ENCODE results near the gene FBXL7. TPM values are rescaled to one million over a fixed set of nuclear protein-coding genes. Genes with fewer than 3 reads are reported as not detected.

Gene FBXL7
- total RNA-seq, 4 donors from 2014 or later, result 2.0 to 6.8 (median 3.9) TPM

DNA sequence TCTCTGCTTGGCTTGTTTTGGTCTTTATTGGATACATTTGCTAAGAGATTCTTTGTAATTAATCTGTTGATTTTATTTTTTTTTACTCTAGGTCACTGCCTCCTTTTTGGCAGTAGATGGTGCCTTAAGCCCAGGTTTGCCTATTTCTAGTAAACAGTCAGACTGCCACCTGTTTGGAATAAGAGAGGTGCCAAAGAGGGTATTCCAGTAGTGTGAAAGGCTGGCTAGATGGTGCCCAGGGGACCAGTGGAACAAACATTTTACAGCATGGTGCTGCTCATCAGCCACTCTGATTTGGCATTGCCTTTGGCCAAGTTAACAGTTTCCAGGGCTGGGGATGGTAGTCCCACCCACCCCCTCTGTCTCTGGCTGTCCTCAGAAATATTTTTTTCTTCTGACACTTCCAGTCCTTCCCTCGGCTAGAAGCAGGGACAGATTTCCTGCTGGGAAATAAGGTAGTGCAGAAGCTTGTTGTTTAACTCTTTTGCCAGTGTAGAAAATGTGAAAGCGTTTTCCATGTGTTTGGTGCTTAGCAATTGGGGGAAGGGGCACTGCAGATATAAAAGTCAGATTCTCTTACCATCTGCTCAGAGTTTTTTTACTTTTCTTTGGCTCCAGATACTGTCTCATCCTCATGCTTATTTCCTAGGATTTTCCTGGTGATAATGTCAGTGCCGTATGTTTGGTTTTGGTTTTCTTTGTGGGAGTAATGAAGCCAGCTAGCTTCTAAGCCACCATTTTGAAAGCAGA is 36.6 kb upstream of the FBXL7 start:
- intact Hi-C loops (cut with DNase I; ENCODE audit: low total_unique reads), result no loop called here

GRCh38 chr5:15472116-15472515 is 27.9 kb upstream of the FBXL7 start:
- H3K4me3 ChIP-seq (ENCODE audit: low read depth, poor library complexity, severe bottlenecking), result no peak overlapping the region
- 95 to 98% methylated on average over 8 of the region's 8 CpGs for WGBS, 2 donors
- TF ChIP-seq POLR2A (IDR thresholded peaks at IDR 0.05) (no peak), CTCF (IDR thresholded peaks at IDR 0.05) (no peak)
- intact Hi-C loops (cut with DNase I; ENCODE audit: low total_unique reads), result no loop called here
- no peak for DNase-seq (ENCODE audit: low spot score in 2 of 2)

More for the DNA sequence above, 36.6 kb upstream of the FBXL7 start:
- DNase-seq (ENCODE audit: low spot score in 2 of 2), result no peak
- TF ChIP-seq POLR2A (IDR thresholded peaks at IDR 0.05), result no peak
- no peak for TF ChIP-seq CTCF (IDR thresholded peaks at IDR 0.05)
- 61 to 68% methylated on average over 3 of the region's 3 CpGs for WGBS, 2 donors
- no peak overlapping the region for H3K4me3 ChIP-seq (ENCODE audit: low read depth, poor library complexity, severe bottlenecking)

GRCh38 chr5:15474143-15474719 is 25.7 kb upstream of the FBXL7 start:
- H3K4me3 ChIP-seq (ENCODE audit: low read depth, poor library complexity, severe bottlenecking), result no peak overlapping the region
- TF ChIP-seq CTCF (IDR thresholded peaks at IDR 0.05), result no peak
- intact Hi-C loops (cut with DNase I; ENCODE audit: low total_unique reads), result no loop called here
- no peak for DNase-seq (ENCODE audit: low spot score in 2 of 2)

DNA sequence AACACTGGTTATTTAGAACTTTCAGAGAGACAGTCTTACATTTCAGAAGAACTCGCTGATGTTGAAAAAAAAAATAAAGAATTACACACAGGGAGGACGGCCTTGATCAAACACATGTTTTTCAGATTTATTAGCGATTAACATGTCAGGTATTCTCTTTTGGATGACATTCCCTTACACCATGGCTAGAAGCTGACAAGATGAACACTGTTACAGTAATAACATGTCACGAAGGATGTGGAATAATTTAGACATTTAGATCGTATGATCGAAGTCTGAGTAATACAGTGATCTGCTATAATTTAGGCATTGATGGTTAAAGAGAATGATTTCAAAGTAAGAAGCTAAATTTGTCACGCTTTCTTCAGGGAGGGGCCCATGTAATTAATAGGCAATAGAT is 24.6 kb upstream of the FBXL7 start:
- DNase-seq (ENCODE audit: low spot score in 2 of 2), result no peak
- H3K4me3 ChIP-seq (ENCODE audit: low read depth, poor library complexity, severe bottlenecking), result no peak overlapping the region
- TF ChIP-seq CTCF (IDR thresholded peaks at IDR 0.05), result no peak
- TF ChIP-seq POLR2A (IDR thresholded peaks at IDR 0.05), result no peak
- intact Hi-C loops (cut with DNase I; ENCODE audit: low total_unique reads), result no loop called here
- WGBS, 2 donors, result 74% methylated on average over 7 of the region's 7 CpGs

- no peak for DNase-seq (ENCODE audit: low spot score in 2 of 2)
- TF ChIP-seq CTCF (IDR thresholded peaks at IDR 0.05), result no peak
- TF ChIP-seq POLR2A (IDR thresholded peaks at IDR 0.05), result no peak
- H3K4me3 ChIP-seq (ENCODE audit: low read depth, poor library complexity, severe bottlenecking), result no peak overlapping the region
- 82 to 89% methylated on average over 3 of the region's 3 CpGs for WGBS, 2 donors
- intact Hi-C loops (cut with DNase I; ENCODE audit: low total_unique reads), result no loop called here
Observed at GRCh38 chr5:15476977-15477376, 23.0 kb upstream of the FBXL7 start.

Measured in lower leg skin (tissue), 4 donors.